CD4-positive, alpha-beta T cell treated with Interferon gamma for 1 hour (primary cell): Measurements from ENCODE around the gene KIAA1549.

Experiments
- DNase-seq: peaks from one replicate; pipeline ENCODE4 v3.0.0-alpha.2; 2020

Gene KIAA1549

GRCh38 chr7:138880881-138881578, 100.2 kb downstream of the KIAA1549 start:
- no peak for DNase-seq

DNA sequence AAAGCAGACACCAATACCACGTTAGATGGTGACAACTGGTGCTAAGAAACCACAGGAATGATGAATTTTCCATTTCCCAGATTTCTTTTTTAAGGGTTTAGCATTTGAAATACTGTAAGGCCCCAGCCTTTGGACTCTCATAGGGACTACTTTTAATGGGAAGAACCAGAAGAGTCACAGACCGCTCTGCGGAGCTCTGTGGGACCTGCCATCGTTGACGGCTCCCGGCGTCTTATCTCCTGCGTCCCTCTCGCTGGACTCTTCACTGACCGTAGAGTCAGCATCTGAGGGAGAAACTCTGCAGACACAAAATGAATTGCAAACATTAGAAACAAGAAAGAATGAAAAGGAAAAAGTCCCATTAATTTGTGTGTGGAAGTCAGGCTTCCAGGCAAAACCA, 101.8 kb downstream of the KIAA1549 start:
- no peak for DNase-seq

GRCh38 chr7:138878856-138879255, 102.3 kb downstream of the KIAA1549 start:
- DNase-seq, result no peak

DNA sequence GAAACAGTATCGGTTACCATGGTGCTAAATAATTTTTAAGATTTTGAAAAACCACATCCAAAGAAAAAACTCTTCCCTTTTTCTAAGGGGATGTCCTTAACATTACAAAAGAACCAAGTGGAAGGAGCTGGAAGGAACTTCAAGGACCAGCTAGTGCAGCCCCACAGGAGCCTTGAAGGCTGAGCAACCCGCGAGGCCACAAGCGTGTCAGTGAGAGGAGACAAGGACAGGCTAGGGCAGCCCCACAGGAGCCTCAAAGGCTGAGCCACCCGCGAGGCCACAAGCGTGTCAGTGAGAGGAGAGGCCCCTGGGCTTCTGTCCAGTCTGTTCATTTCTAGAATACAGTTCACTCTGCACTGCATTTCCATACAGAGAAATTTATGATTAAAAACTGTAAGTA, 103.1 kb downstream of the KIAA1549 start:
- DNase-seq, result no peak

- DNase-seq, result no peak
These were observed 104.9 kb downstream of the KIAA1549 start for GRCh38 chr7:138876326-138876725.

- DNase-seq, result peak; percentile 28
These were observed 105.4 kb downstream of the KIAA1549 start for GRCh38 chr7:138875794-138876193.

DNA sequence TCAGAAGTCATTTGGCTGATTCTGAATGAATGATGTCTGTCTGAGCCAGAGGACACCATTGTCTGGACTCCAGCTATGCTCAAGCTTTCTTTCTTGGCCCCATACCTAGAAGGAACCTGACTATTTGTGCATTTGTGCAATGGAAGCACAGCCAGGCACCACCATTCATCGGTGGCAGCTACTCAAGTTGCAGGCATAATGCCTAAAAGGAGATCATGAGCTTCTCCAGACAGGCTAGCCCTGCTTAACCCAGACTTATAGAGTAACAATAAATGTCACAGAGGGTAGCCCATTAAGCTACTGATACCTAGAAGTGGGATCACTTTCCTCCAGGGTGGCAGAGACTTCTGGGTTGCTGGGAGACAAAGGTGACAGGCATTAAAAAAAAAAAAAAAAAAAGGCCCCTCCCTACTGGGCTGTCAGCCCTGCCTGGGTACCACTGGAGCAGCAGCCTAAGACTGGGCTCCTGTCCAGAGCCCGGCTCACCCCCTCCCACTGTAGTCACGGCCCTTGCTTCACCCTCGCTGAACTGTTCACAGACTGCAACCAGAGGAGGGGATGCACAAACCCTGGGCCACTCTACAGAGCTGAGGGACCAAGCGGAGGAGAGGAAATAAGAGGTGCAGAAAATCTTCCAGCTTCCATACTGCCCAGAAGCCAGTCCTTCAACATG, 107.8 kb downstream of the KIAA1549 start:
- no peak for DNase-seq

DNA sequence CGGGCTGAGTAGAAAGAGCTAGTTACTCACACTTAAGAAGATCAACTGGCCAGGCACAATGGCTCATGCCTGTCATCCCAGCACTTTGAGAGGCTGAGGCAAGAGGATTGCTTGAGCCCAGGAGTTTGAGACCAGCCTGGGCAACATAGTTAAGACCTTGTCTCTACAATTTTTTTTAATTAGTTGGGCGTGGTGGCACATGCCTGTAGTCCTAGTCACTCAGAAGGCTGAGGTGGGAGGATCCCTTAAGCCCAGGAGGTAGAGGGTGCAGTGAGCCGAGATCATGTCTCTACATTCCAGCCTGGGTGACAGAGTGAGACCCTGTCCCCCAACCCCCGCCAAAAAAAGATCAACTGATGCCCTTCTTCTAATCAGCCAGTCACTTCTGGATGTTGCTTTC, 108.6 kb downstream of the KIAA1549 start:
- DNase-seq, result no peak

DNA sequence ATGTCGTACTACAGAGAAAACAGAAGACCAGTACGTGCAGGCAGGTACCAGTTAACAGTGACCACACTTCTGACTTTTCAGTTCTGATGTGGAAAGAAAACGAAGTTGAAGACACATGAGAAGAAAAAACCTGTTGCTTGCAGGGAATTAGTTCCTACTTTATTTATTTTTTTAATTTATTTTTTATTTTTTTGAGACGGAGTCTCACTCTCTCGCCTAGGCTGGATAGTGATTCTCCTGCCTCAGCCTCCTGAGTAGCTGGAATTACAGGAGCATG, 109.4 kb downstream of the KIAA1549 start:
- no peak for DNase-seq

- DNase-seq, result no peak
These were observed 110.0 kb downstream of the KIAA1549 start for GRCh38 chr7:138871065-138871813.

DNA sequence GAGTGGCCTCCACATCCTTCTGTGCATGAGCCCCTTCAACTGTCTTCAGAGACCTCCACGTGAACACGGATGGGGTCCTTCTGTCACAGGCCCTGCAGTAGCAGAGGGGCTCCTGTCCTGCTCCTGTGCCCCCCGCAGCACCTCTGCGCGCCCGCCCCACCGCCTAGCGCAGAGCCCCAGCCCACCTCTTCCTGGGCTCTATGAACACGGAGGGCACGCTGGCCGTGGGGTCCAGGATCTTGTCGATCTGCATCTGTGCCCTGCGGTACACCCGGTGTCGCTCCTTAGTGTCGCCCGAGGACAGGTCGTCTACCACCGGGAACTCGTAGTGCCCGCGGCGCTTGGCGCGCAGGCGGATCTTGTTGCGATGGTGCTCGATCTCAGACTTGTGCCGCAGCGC, 111.8 kb downstream of the KIAA1549 start:
- no peak for DNase-seq

DNA sequence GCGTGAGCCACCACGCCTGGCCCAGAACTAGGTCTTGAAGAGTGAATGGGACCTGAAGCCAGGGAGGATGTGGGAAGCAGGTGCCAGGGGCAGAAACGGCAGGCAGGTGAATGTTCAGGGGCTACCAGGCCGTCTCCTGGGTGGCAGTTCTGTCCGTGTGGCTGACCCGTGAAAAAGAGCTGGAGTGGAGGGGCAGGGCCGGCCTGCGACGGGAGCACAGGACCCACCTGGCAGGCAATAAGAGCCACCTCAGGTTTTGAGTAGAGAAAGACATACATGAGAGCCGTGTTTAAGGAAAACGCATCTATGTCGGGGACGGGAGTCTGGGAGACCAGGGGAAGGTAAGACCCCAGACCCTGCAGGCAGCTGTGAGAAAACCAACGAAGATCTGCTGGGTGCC, 112.5 kb downstream of the KIAA1549 start:
- DNase-seq, result no peak

- no peak for DNase-seq
These were observed 113.4 kb downstream of the KIAA1549 start for GRCh38 chr7:138867744-138868143.

DNA sequence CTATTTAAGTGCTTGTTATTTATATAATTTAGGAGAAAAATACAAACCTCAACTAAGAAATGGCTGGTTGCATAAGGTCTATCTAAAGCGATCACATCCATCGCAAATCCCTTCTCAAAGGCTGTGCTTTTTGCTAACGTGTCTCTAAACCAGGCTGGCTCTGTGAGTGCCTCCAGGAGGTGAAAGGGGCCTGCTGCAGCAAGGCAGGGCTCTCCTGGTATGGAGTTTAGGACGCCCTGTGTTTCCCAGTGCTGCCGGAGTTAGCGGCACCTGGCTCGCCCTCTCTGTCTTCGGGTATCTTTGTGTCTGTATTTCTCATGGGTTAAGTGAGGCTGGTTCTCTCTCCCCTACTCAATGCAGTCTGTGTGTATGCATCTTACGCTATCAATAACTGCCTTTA, 114.8 kb downstream of the KIAA1549 start:
- DNase-seq, result no peak

GRCh38 chr7:138865843-138866242, 115.3 kb downstream of the KIAA1549 start:
- peak; percentile 25 for DNase-seq

DNA sequence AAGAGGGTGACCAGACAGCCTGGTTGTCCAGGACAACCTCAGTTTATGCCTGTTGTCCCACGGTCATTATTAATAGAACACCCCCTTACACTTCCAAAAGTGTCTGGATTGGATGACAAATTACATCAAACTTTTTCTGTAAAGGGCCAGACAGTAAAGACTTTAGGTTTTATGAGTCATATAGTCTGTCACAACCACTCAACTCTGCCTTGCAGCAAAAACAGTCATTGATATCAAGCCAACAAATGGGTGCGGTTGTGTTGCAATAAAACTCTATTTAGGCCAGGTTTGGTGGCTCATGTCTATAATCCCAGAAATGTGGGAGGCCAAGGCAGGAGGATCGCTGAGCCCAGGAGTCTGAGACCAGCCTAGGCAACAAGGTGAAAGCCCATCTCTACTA, 116.5 kb downstream of the KIAA1549 start:
- DNase-seq, result no peak

GRCh38 chr7:138863931-138864330, 117.3 kb downstream of the KIAA1549 start:
- no peak for DNase-seq

- DNase-seq, result no peak
These were observed 120.1 kb downstream of the KIAA1549 start for GRCh38 chr7:138861051-138861450.

DNA sequence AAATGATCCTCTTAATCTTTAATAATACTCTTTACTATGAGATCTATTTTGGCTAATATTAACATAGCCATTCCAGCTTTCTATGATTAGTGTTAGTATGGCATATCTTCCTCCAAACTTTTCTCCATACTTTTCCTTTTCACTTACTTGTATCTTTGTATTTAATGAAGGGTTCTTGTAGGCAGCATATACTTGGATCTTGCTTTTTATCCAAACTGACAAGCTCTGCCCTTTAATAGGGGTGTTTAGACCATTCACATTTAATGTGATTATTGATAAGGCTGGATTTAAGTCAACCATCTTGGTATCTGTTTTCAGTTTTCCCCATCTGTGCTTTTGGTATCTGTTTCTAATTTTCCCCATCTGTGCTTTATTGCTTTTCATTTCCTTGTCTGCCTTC, 123.5 kb downstream of the KIAA1549 start:
- no peak for DNase-seq

- no peak for DNase-seq
These were observed 127.0 kb downstream of the KIAA1549 start for GRCh38 chr7:138854115-138854645.

GRCh38 chr7:138853448-138853847, 127.7 kb downstream of the KIAA1549 start:
- DNase-seq, result no peak

GRCh38 chr7:138852469-138852868, 128.7 kb downstream of the KIAA1549 start:
- no peak for DNase-seq

DNA sequence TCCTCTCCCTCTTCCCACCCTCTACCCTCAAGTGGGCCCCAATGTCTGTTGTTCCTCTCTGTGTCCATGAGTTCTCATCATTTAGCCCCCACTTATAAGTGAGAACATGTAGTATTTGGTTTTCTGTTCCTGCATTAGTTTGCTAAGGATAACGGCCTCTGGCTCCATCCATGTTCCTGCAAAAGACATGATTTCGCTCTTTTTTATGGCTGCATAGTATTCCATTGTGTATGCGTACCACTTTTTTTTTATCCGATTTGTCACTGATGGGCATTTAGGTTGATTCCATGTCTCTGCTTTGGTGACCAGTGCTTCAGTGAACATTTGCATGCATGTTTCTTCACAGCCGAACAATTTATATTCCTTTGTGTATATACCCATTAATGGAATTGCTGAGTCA, 131.5 kb downstream of the KIAA1549 start:
- DNase-seq, result no peak
